ENCODE results near the gene CSNK2A2. TPM values are rescaled to one million over a fixed set of nuclear protein-coding genes. Genes with fewer than 3 reads are reported as not detected.

The CSNK2A2 gene
- total and polyA plus RNA-seq, 9 of the 15 experiments (the other 6 are each of a cell fraction or from before 2014, with no cell fraction given), result 20.8 to 109 (median 44.7) TPM

- DNase-seq (ENCODE audit: extremely low read depth in 1 of 4, low spot score in 3 of 4) (no peak), ATAC-seq (no peak), FAIRE-seq (no peak)
- Histone ChIP-seq H3K9ac (ENCODE audit: insufficient read depth in 1 of 2, low read depth in 2 of 2, low read length in 2 of 2) (no peak overlapping the region), H3K9me1 (ENCODE audit: control insufficient read depth, insufficient read depth, low read length) (no peaks in the 10 kb centered on the region), H3K4me3 (no peak overlapping the region), H3K4me2 (ENCODE audit: insufficient read depth, low read length) (no peak overlapping the region), H3K4me1 (replicated peaks in 1 of 2; ENCODE audit: control insufficient read depth in 2 of 2, insufficient read depth in 2 of 2, low read length in 2 of 2) (no peaks in the 10 kb centered on the region), H2AFZ (ENCODE audit: low read depth, low read length) (no peak overlapping the region), H3K79me2 (ENCODE audit: control insufficient read depth, insufficient read depth, low read length) (no peaks in the 10 kb centered on the region), H3K36me3 (ENCODE audit: control insufficient read depth, insufficient read depth, low read length) (no peaks in the 10 kb centered on the region), H3K27me3 (ENCODE audit: control insufficient read depth in 2 of 2, insufficient read depth in 2 of 2, low read length in 2 of 2) (no peaks in the 10 kb centered on the region; a peak in 1 of 5 replicates), H3K9me3 (replicated peaks; ENCODE audit: control insufficient read depth, insufficient read depth, low read depth, low read length) (no peaks in the 10 kb centered on the region), H4K20me1 (replicated peaks; ENCODE audit: control insufficient read depth, insufficient read depth, low read length) (no peaks in the 10 kb centered on the region), H3K27ac (ENCODE audit: extremely low read depth, low read depth, low read length) (no peak overlapping the region)
- 2% methylated on average over 3 of the region's 3 CpGs for WGBS (ENCODE audit: insufficient coverage, low coverage, missing lambda C conversion rate)
- CTCF ChIA-PET (ENCODE audit: low intra/inter-chr PET ratio), result no interaction called here
- POLR2A ChIA-PET, result interaction anchor here (0.6 to 1.0 kb wide), 2 partner anchors 15 to 408 kb away, joined by 3 read pairs; no protein-coding TSS in a partner anchor
- intact Hi-C loops (cut with micrococcal nuclease), result no loop called here
- no TSS peak for BruUV-seq (replicated peaks)
- in situ Hi-C loops (cut with MboI), result no loop called here
- no peak for TF ChIP-seq ZNF507 (tag; conservative IDR thresholded peaks at IDR 0.05)
- no peak for TF ChIP-seq GATAD2A (IDR thresholded peaks at IDR 0.05)
These were observed 20.9 kb upstream of the CSNK2A2 start for GRCh38 chr16:58218786-58219185.

- ATAC-seq (no peak), DNase-seq (ENCODE audit: extremely low read depth in 1 of 4, low spot score in 3 of 4) (no peak), FAIRE-seq (peak; percentile 46)
- in situ Hi-C loops (cut with MboI) (no loop called here), intact Hi-C loops (cut with micrococcal nuclease) (no loop called here)
- no peaks in the 10 kb centered on the region for H3K9me3 ChIP-seq (replicated peaks; ENCODE audit: control insufficient read depth, insufficient read depth, low read depth, low read length)
- WGBS (ENCODE audit: insufficient coverage, low coverage, missing lambda C conversion rate), result 0% methylated on average over 2 of the region's 2 CpGs
- ChIA-PET POLR2A (no interaction called here), CTCF (ENCODE audit: low intra/inter-chr PET ratio) (no interaction called here)
- TF ChIP-seq NFYB (IDR thresholded peaks at IDR 0.05; ENCODE audit: extremely low read depth, insufficient read length) (no peak), KLF1 (tag; IDR thresholded peaks at IDR 0.05) (no peak), ZNF134 (CRISPR knock-in tag; conservative IDR thresholded peaks at IDR 0.05) (no peak), ARHGAP35 (IDR thresholded peaks at IDR 0.05; ENCODE audit: partially characterized antibody) (no peak), MEIS2 (IDR thresholded peaks at IDR 0.05; ENCODE audit: partially characterized antibody) (peak; percentile 65), PBX2 (CRISPR knock-in tag; IDR thresholded peaks at IDR 0.05; ENCODE audit: low read depth) (no peak), PBX2 (tag; conservative IDR thresholded peaks at IDR 0.05; ENCODE audit: low read depth) (peak; percentile 71)
- H4K20me1 ChIP-seq (replicated peaks; ENCODE audit: control insufficient read depth, insufficient read depth, low read length), result no peaks in the 10 kb centered on the region
- no peak overlapping the region for H3K4me2 ChIP-seq (ENCODE audit: insufficient read depth, low read length)
- H3K36me3 ChIP-seq (ENCODE audit: control insufficient read depth, insufficient read depth, low read length), result no peaks in the 10 kb centered on the region
- H3K27ac ChIP-seq (ENCODE audit: extremely low read depth, low read depth, low read length), result no peak overlapping the region
- no peak overlapping the region for H3K9ac ChIP-seq (ENCODE audit: insufficient read depth in 1 of 2, low read depth in 2 of 2, low read length in 2 of 2)
- no peak overlapping the region for H2AFZ ChIP-seq (ENCODE audit: low read depth, low read length)
- no peaks in the 10 kb centered on the region for H3K4me1 ChIP-seq (replicated peaks in 1 of 2; ENCODE audit: control insufficient read depth in 2 of 2, insufficient read depth in 2 of 2, low read length in 2 of 2)
- no peaks in the 10 kb centered on the region for H3K9me1 ChIP-seq (ENCODE audit: control insufficient read depth, insufficient read depth, low read length)
- no peaks in the 10 kb centered on the region for H3K79me2 ChIP-seq (ENCODE audit: control insufficient read depth, insufficient read depth, low read length)
- no peaks in the 10 kb centered on the region; a peak in 2 of 5 replicates for H3K27me3 ChIP-seq (ENCODE audit: control insufficient read depth in 2 of 2, insufficient read depth in 2 of 2, low read length in 2 of 2)
- no peak overlapping the region for H3K4me3 ChIP-seq
- no TSS peak for BruUV-seq (replicated peaks)
These were observed 19.5 kb upstream of the CSNK2A2 start for GRCh38 chr16:58217311-58217925.

All from K562 (cell line).